Activated gamma-delta T cell treated with Interleukin-2 at 50 U/mL for 16 hours (primary cell): ENCODE data around the gene PPIL4.
"Not testable (repeated sequence)": the region's sequence is repeated elsewhere in the genome, so short reads cannot be mapped to it uniquely, and the experiment has no call there.

Source experiments
- DNase-seq: peaks from one replicate; pipeline ENCODE4 v3.0.0-alpha.2; 2020

Gene PPIL4

GRCh38 chr6:149515494-149515893 is 30.3 kb downstream of the PPIL4 start:
- DNase-seq, result no peak

- DNase-seq, result no peak
These were observed 31.9 kb downstream of the PPIL4 start for GRCh38 chr6:149513915-149514314.

- DNase-seq, result no peak
These were observed 34.9 kb downstream of the PPIL4 start for GRCh38 chr6:149510793-149511512.

- DNase-seq, result no peak
These were observed 37.4 kb downstream of the PPIL4 start for GRCh38 chr6:149508485-149508884.

- DNase-seq, result no peak
These were observed 42.0 kb downstream of the PPIL4 start for GRCh38 chr6:149503872-149504271.

GRCh38 chr6:149503276-149503675 is 42.6 kb downstream of the PPIL4 start:
- no peak for DNase-seq

- no peak for DNase-seq
These were observed 44.1 kb downstream of the PPIL4 start for GRCh38 chr6:149501768-149502167.

- DNase-seq, result no peak
These were observed 44.6 kb downstream of the PPIL4 start for GRCh38 chr6:149501201-149501600.

- DNase-seq, result no peak
These were observed 45.7 kb downstream of the PPIL4 start for GRCh38 chr6:149500096-149500495.

- DNase-seq, result no peak
These were observed 46.8 kb downstream of the PPIL4 start for GRCh38 chr6:149499066-149499465.

GRCh38 chr6:149497365-149497764 is 48.5 kb downstream of the PPIL4 start:
- DNase-seq, result no peak

GRCh38 chr6:149496597-149496996 is 49.2 kb downstream of the PPIL4 start:
- not testable (repeated sequence) for DNase-seq

- not testable (repeated sequence) for DNase-seq
These were observed 50.4 kb downstream of the PPIL4 start for GRCh38 chr6:149495349-149496016.

- peak; percentile 14 for DNase-seq
These were observed 51.0 kb downstream of the PPIL4 start for GRCh38 chr6:149494810-149495209.

- DNase-seq, result no peak
These were observed 52.0 kb downstream of the PPIL4 start for GRCh38 chr6:149493761-149494320.

GRCh38 chr6:149492798-149493343 is 53.0 kb downstream of the PPIL4 start:
- DNase-seq, result no peak

- no peak for DNase-seq
These were observed 55.9 kb downstream of the PPIL4 start for GRCh38 chr6:149489967-149490366.

- no peak for DNase-seq
These were observed 57.0 kb downstream of the PPIL4 start for GRCh38 chr6:149488815-149489214.

- no peak for DNase-seq
These were observed 58.5 kb downstream of the PPIL4 start for GRCh38 chr6:149487316-149487715.

GRCh38 chr6:149484733-149485700 is 60.8 kb downstream of the PPIL4 start, which contains the start of gene ZC3H12D:
ZC3H12D (minus strand) TSS chr6:149485014; CDS start chr6:149474543, 10,471 bp downstream.
- peak; percentile 75 for DNase-seq

GRCh38 chr6:149483849-149484655 is 61.8 kb downstream of the PPIL4 start:
- DNase-seq, result no peak

GRCh38 chr6:149483334-149483725 is 62.5 kb downstream of the PPIL4 start:
- no peak for DNase-seq
